Kidney (tissue), 22 donors: Measurements from ENCODE around the gene SPANXN1. TPM values are rescaled to one million over a fixed set of nuclear protein-coding genes. Genes with fewer than 3 reads are reported as not detected.
"Not testable (repeated sequence)": the region's sequence is repeated elsewhere in the genome, so short reads cannot be mapped to it uniquely, and the experiment has no call there.

Experiments used
- DNase-seq, 5 donors: peaks; one replicate each; pipeline ENCODE4 v3.0.0-alpha.2; 2013 to 2020
- FAIRE-seq: peaks from 2 replicates; lab custom pipeline; 2012; peaks lifted over from hg19 to GRCh38; lab: Jason Lieb, UNC
- H3K27ac ChIP-seq, 2 donors: one replicate each; pipeline ENCODE4 v1.7.0; 2013; ENCODE audit warnings: low read depth in 2 of 2, low read length in 2 of 2, inconsistent platforms in 1 of 2
- H3K27me3 ChIP-seq: one replicate; pipeline ENCODE4 v1.7.1; 2013; ENCODE audit warnings: low read length, inconsistent platforms; ENCODE audit not compliant: control insufficient read depth, insufficient read depth
- H3K36me3 ChIP-seq, 3 donors: one replicate each; pipeline versions ENCODE4 v1.7.0 to v1.7.1; 2013; ENCODE audit warnings: low read length in 3 of 3, control low read depth in 1 of 3, inconsistent platforms in 1 of 3; ENCODE audit not compliant: insufficient read depth in 3 of 3, control insufficient read depth in 2 of 3
- H3K4me1 ChIP-seq, 3 donors: one replicate each; pipeline versions ENCODE4 v1.7.0 to v1.7.1; 2013; ENCODE audit warnings: low read length in 3 of 3, inconsistent platforms in 1 of 3, low read depth in 1 of 3; ENCODE audit not compliant: control insufficient read depth in 2 of 3, insufficient read depth in 2 of 3
- H3K4me3 ChIP-seq, 3 donors: one replicate each; pipeline versions ENCODE4 v1.7.0 to v1.8.1; 2013; ENCODE audit warnings: low read length in 3 of 3, control low read depth in 1 of 3, inconsistent platforms in 1 of 3
- H3K9ac ChIP-seq, 3 donors: one replicate each; pipeline versions ENCODE4 v1.7.0 to v1.7.1; 2013; ENCODE audit warnings: low read length in 3 of 3, control low read depth in 1 of 3, inconsistent platforms in 1 of 3
- H3K9me3 ChIP-seq, 3 donors: one replicate each; pipeline versions ENCODE4 v1.7.0 to v1.7.1; 2013; ENCODE audit warnings: low read length in 3 of 3, control low read depth in 1 of 3, inconsistent platforms in 1 of 3; ENCODE audit not compliant: control insufficient read depth in 2 of 3, insufficient read depth in 1 of 3
- CTCF ChIP-seq: IDR thresholded peaks from 3 replicates; pipeline ENCODE4 v1.5.1; 2012; ENCODE audit warnings: mild to moderate bottlenecking, moderate library complexity, borderline replicate concordance; ENCODE audit not compliant: insufficient read depth; ENCODE audit errors: extremely low read depth
- intact Hi-C: fragments of 100-400 bp; cut with DNase I; formaldehyde crosslinking; loops from one replicate; pipeline ENCODE4 v1.11.1; 2022
- long read RNA-seq, 10 donors: library from polyadenylated mRNA in 1 of 10; unstranded in 1 of 10; transcript quantifications; one replicate each; pipeline ENCODE4 v2.0.0 and lab custom pipeline, GENCODE V29; 2021 to 2026
- polyA plus RNA-seq: library from polyadenylated mRNA; stranded (reverse); fragments of 350-450 nt; fragmentation: Illumina TruSeq; extraction: RNeasy Lipid Tissue Mini Kit (QIAGEN cat#74804); gene quantifications from one replicate; pipeline ENCODE4 v1.2.3, GENCODE V29; 2014; ENCODE audit warnings: low read depth, low replicate concordance; ENCODE audit not compliant: insufficient read depth
- total RNA-seq: library from RNA; stranded (reverse); fragmentation: NEBNext Ultra II Directional; extraction: Animal tissue kit (Norgen Biotek cat#: 25700); gene quantifications from one replicate; pipeline ENCODE4 v1.2.1, GENCODE V29; 2021
- donor health status: control.
- donor health status: control.
- donor health status: control.
- donor health status: control.
- donor health status: control.
- donor health status: DM: yes; HTN: yes; CAD: no.
- donor health status: Normal renal cell carcinoma (clear cell type).

The SPANXN1 gene, protein sequence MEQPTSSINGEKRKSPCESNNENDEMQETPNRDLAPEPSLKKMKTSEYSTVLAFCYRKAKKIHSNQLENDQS
- total RNA-seq (not detected), polyA plus RNA-seq (not detected)
- long read RNA-seq, donor 1, result 0 reads
- long read RNA-seq, donor 2, result 0 reads
- long read RNA-seq, donor 3, result 0 reads
- long read RNA-seq, donor 4, result 0 reads
- long read RNA-seq, donor 5, result 0 reads
- long read RNA-seq, donor 6, result 0 reads
- long read RNA-seq, donor 7, result 0 reads
- long read RNA-seq, donor 8, result 0 reads
- long read RNA-seq, donor 9, result 0 reads
- long read RNA-seq, donor 10, result 0 reads

DNA sequence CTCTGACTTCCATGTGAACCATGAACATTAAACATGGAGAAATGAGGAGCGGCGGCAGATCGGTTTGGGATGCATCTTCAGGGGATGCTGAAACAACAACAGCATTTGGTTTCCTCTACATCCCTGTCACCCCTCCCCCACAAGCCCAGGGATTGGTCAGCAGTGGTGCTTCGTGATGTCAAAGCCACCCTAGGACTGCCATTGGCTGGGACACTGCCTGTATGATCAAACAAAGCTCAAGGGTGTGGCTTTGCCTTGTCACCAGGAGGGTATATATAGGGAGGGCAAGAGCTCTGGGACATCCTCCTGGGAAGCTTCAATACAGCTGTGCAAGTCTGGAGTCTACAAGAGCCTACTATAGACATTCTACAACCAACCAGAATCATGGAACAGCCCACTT lies at the start of gene SPANXN1:
Gene SPANXN1 (plus strand): TSS at position 301 of the 400 bp plus-strand sequence. CDS start 84 bp downstream, at position 385.
- H3K4me3 ChIP-seq, intact Hi-C loops, H3K9ac ChIP-seq, FAIRE-seq, H3K27ac ChIP-seq, H3K36me3 ChIP-seq, H3K27me3 ChIP-seq, H3K4me1 ChIP-seq, H3K9me3 ChIP-seq, DNase-seq: not testable (repeated sequence)

GRCh38 chrX:145199078-145199477 lies 48.2 kb upstream of the SPANXN1 start:
- H3K9ac ChIP-seq, result no peak overlapping the region
- FAIRE-seq, result no peak
- H3K9me3 ChIP-seq, result no peaks in the 10 kb centered on the region
- H3K27me3 ChIP-seq, result no peaks in the 10 kb centered on the region
- no peak overlapping the region for H3K4me3 ChIP-seq
- no peak for TF ChIP-seq CTCF
- no peak overlapping the region for H3K27ac ChIP-seq
- intact Hi-C loops, result no loop called here
- no peaks in the 10 kb centered on the region for H3K4me1 ChIP-seq
- H3K36me3 ChIP-seq, result no peaks in the 10 kb centered on the region
- no peak for DNase-seq

DNA sequence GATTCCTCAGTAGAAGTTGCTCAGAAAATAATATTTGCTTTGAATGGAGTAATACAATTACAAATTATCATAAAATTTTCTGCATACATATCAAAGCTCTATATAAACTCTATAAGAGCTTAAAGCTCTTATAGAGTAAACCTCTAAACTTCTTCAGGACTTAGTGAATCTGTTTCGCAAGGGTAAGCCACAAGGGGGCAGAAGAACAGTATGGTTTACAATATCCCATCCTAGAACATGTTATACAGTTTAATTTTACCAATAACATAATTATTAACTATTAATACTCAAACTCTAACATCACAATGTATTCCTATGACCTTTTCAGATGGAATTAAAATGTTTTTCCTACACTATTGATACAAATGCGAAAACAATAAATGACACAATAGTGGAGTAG lies 33.8 kb upstream of the SPANXN1 start:
- FAIRE-seq (no peak), DNase-seq (peak in 1 of 5 donors; percentile 16)
- Histone ChIP-seq H3K9me3 (no peaks in the 10 kb centered on the region), H3K36me3 (no peaks in the 10 kb centered on the region), H3K27me3 (no peaks in the 10 kb centered on the region), H3K4me1 (no peaks in the 10 kb centered on the region), H3K4me3 (no peak overlapping the region), H3K27ac (no peak overlapping the region), H3K9ac (no peak overlapping the region)
- intact Hi-C loops, result no loop called here
- no peak for TF ChIP-seq CTCF

- intact Hi-C loops, result no loop called here
These were observed 44.9 kb downstream of the SPANXN1 start for GRCh38 chrX:145292218-145292617.

More at GRCh38 chrX:145292218-145292617, 44.9 kb downstream of the SPANXN1 start:
- no peak for TF ChIP-seq CTCF
- H3K4me3 ChIP-seq, result no peak overlapping the region
- no peak for DNase-seq
- H3K9ac ChIP-seq, result no peak overlapping the region
- no peak for FAIRE-seq
- no peak overlapping the region for H3K27ac ChIP-seq
- H3K27me3 ChIP-seq, result no peaks in the 10 kb centered on the region
- no peaks in the 10 kb centered on the region for H3K36me3 ChIP-seq
- no peaks in the 10 kb centered on the region for H3K4me1 ChIP-seq
- H3K9me3 ChIP-seq, result no peaks in the 10 kb centered on the region
